CD4-positive, CD25-positive, alpha-beta regulatory T cell (primary cell): ENCODE results near the gene QSOX2. TPM values are rescaled to one million over a fixed set of nuclear protein-coding genes. Genes with fewer than 3 reads are reported as not detected.
A peak's percentile ranks its signal among the peaks of the same experiment; 100 is the strongest.

Source experiments
- ATAC-seq, 2 donors: fragments of 150-1000 bp; cut with Tn5 transposase; one replicate each; pipeline ENCODE4 v1.10.0; 2021; ENCODE audit warnings: low read depth in 2 of 2, moderate number of reproducible peaks in 2 of 2, moderate library complexity in 1 of 2
- DNase-seq, 3 donors: peaks; one replicate each; pipeline versions ENCODE4 v3.0.0 to v3.0.0-alpha.2; 2012 to 2022; ENCODE audit warnings: mixed read lengths in 1 of 3
- H3K27ac ChIP-seq: one replicate; pipeline ENCODE4 v1.7.0; 2013; ENCODE audit warnings: mild to moderate bottlenecking, low read length; ENCODE audit not compliant: insufficient read depth, poor library complexity, severe bottlenecking
- H3K27me3 ChIP-seq: one replicate; pipeline ENCODE4 v1.7.0; 2013; ENCODE audit warnings: low read length; ENCODE audit not compliant: control insufficient read depth, insufficient read depth
- H3K36me3 ChIP-seq: one replicate; pipeline ENCODE4 v1.7.0; 2013; ENCODE audit warnings: mild to moderate bottlenecking, low read length, moderate library complexity; ENCODE audit not compliant: control insufficient read depth, insufficient read depth
- H3K4me1 ChIP-seq: 2 replicates; pipeline ENCODE4 v1.7.0; 2013; ENCODE audit warnings: mild to moderate bottlenecking, low read length; ENCODE audit not compliant: insufficient read depth, control insufficient read depth, poor library complexity, severe bottlenecking
- H3K4me3 ChIP-seq: one replicate; pipeline ENCODE4 v1.7.0; 2013; ENCODE audit warnings: low read depth, mild to moderate bottlenecking, low read length, moderate library complexity
- H3K9me3 ChIP-seq, 2 experiments: 1 replicate in 1 of 2; 2 replicates in 1 of 2; pipeline ENCODE4 v1.7.0; 2013; ENCODE audit warnings: low read length in 2 of 2, mild to moderate bottlenecking in 1 of 2, moderate library complexity in 1 of 2; ENCODE audit not compliant: control insufficient read depth in 2 of 2
- H3K27ac Mint-ChIP-seq, 3 donors: one replicate each; pipeline ENCODE4 v1.8.0; 2020 to 2022; ENCODE audit warnings: mild to moderate bottlenecking in 3 of 3, mixed read lengths in 3 of 3, moderate library complexity in 2 of 3
- H3K27me3 Mint-ChIP-seq: one replicate; pipeline ENCODE4 v1.8.0; 2022; ENCODE audit warnings: mild to moderate bottlenecking, mixed read lengths
- H3K36me3 Mint-ChIP-seq: one replicate; pipeline ENCODE4 v1.8.0; 2020; ENCODE audit warnings: mixed read lengths
- H3K4me1 Mint-ChIP-seq, 4 donors: one replicate each; pipeline ENCODE4 v1.8.0; 2020 to 2022; ENCODE audit warnings: mixed read lengths in 4 of 4, mild to moderate bottlenecking in 1 of 4
- H3K4me3 Mint-ChIP-seq, 4 donors: one replicate each; pipeline ENCODE4 v1.8.0; 2020 to 2022; ENCODE audit warnings: mild to moderate bottlenecking in 4 of 4, mixed read lengths in 4 of 4, moderate library complexity in 3 of 4
- H3K9me3 Mint-ChIP-seq, 7 donors: one replicate each; pipeline ENCODE4 v1.8.0; 2020 to 2022; ENCODE audit warnings: mixed read lengths in 7 of 7, mild to moderate bottlenecking in 3 of 7, moderate library complexity in 2 of 7
- polyA plus RNA-seq, 4 donors: library from polyadenylated mRNA; unstranded; fragments of 300-500 nt; fragmentation: Illumina TruSeq; gene quantifications; one replicate each; pipeline ENCODE4 v1.2.3, GENCODE V29; 2021
- total RNA-seq: library from RNA; stranded (reverse); gene quantifications from one replicate; pipeline ENCODE4 v1.2.3, GENCODE V29; 2022

The QSOX2 gene
- total and polyA plus RNA-seq, 5 donors from 2014 or later = 0.33 to 16.6 (median 0.46) TPM

- no peaks in the 10 kb centered on the region for H3K36me3 Mint-ChIP-seq
- Histone ChIP-seq H3K4me3 (no peak overlapping the region), H3K4me1 (no peaks in the 10 kb centered on the region), H3K36me3 (no peaks in the 10 kb centered on the region), H3K27ac (no peak overlapping the region), H3K27me3 (no peaks in the 10 kb centered on the region), H3K9me3 (no peaks in the 10 kb centered on the region)
- no peak overlapping the region for H3K27ac Mint-ChIP-seq
- no peaks in the 10 kb centered on the region for H3K4me1 Mint-ChIP-seq
- ATAC-seq = no peak
- H3K27me3 Mint-ChIP-seq = no peaks in the 10 kb centered on the region
- no peak for DNase-seq
- H3K4me3 Mint-ChIP-seq = no peak overlapping the region
- no peaks in the 10 kb centered on the region for H3K9me3 Mint-ChIP-seq
These were observed 12.0 kb upstream of the QSOX2 start for GRCh38 chr9:136257381-136258298.

- Mint-ChIP-seq H3K27me3 (no peaks in the 10 kb centered on the region), H3K9me3 (no peaks in the 10 kb centered on the region), H3K36me3 (no peaks in the 10 kb centered on the region), H3K4me3 (no peak overlapping the region), H3K27ac (peak overlapping the region in 1 of 3 donors; percentile 56), H3K4me1 (no peaks in the 10 kb centered on the region)
- Histone ChIP-seq H3K4me1 (no peaks in the 10 kb centered on the region), H3K27ac (no peak overlapping the region), H3K36me3 (no peaks in the 10 kb centered on the region), H3K27me3 (no peaks in the 10 kb centered on the region), H3K9me3 (no peaks in the 10 kb centered on the region), H3K4me3 (no peak overlapping the region)
- ATAC-seq (no peak), DNase-seq (no peak)
These were observed 10.6 kb upstream of the QSOX2 start for GRCh38 chr9:136255896-136256890.

DNA sequence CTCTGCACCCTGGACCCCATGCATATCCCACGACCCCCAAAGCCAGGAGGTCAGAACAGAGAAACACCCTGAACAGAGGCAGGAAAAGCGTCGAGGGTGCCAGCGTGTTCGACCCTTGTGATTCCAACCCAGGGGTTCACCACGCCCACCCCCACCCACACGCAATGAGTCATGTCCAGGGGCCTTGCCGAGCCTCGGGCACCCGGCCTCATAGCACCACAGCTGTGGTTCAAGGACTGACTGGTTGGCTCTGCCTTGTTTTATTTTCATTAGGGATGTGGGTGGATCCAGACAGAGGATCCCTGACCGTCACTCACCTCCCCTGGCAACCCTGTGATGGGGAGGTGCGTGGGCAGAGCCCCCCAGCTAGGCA is 9.5 kb upstream of the QSOX2 start:
- no peak overlapping the region for H3K4me3 ChIP-seq
- Mint-ChIP-seq H3K27me3 (no peaks in the 10 kb centered on the region), H3K4me3 (no peak overlapping the region), H3K36me3 (no peaks in the 10 kb centered on the region), H3K27ac (no peak overlapping the region), H3K4me1 (no peaks in the 10 kb centered on the region), H3K9me3 (no peaks in the 10 kb centered on the region)
- H3K27me3 ChIP-seq = no peaks in the 10 kb centered on the region
- ATAC-seq (no peak), DNase-seq (no peak)
- H3K9me3 ChIP-seq = no peaks in the 10 kb centered on the region
- H3K27ac ChIP-seq = no peak overlapping the region
- no peaks in the 10 kb centered on the region for H3K36me3 ChIP-seq
- H3K4me1 ChIP-seq = no peaks in the 10 kb centered on the region

DNA sequence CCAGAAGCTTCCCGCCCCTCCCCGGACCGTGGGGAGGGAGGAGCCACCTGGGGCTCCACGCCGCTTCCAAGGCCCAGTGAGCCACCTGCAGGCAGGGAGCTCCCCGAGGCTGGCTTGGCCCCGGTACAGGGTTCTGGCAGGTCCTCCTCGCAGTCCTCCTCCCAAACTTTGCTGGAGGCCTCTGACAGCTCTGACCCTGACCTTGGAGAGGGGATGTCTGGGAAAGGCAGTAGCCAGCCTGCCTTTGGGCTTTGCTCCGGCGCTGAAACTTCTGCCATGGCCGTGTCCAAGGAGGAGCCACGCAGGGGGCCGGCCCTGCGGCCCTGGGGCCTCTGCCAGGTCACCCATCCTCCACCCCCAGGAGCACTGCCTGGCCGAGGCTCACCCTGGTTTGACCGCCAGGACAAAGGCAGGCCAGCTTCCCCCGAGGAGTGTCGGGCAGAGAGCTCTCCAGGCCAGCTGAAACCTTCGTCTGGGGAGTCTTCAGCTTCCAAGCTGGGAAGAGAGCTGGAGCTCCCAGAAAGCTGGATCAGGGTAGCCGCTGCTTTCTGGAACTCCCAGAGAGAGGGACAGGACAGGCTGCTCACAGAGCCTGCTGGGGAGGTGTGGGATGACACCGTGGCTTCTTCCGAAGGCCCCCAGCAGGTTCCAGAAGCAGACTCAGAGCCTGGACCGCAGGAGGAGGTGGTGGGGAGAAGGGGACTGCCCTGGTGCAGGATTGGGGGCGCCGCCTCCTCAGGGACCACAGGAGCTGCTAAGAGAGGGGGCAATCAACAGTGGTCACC is 9.0 kb upstream of the QSOX2 start:
- ATAC-seq (no peak), DNase-seq (no peak)
- no peaks in the 10 kb centered on the region for H3K9me3 ChIP-seq
- no peak overlapping the region for H3K27ac ChIP-seq
- Mint-ChIP-seq H3K4me1 (no peaks in the 10 kb centered on the region), H3K36me3 (no peaks in the 10 kb centered on the region), H3K4me3 (peak overlapping the region in 1 of 4 donors; percentile 51), H3K9me3 (no peaks in the 10 kb centered on the region), H3K27me3 (peaks cover 4% of the 10 kb centered on the region), H3K27ac (no peak overlapping the region)
- H3K36me3 ChIP-seq = no peaks in the 10 kb centered on the region
- H3K27me3 ChIP-seq = no peaks in the 10 kb centered on the region
- H3K4me3 ChIP-seq = no peak overlapping the region
- H3K4me1 ChIP-seq = no peaks in the 10 kb centered on the region

DNA sequence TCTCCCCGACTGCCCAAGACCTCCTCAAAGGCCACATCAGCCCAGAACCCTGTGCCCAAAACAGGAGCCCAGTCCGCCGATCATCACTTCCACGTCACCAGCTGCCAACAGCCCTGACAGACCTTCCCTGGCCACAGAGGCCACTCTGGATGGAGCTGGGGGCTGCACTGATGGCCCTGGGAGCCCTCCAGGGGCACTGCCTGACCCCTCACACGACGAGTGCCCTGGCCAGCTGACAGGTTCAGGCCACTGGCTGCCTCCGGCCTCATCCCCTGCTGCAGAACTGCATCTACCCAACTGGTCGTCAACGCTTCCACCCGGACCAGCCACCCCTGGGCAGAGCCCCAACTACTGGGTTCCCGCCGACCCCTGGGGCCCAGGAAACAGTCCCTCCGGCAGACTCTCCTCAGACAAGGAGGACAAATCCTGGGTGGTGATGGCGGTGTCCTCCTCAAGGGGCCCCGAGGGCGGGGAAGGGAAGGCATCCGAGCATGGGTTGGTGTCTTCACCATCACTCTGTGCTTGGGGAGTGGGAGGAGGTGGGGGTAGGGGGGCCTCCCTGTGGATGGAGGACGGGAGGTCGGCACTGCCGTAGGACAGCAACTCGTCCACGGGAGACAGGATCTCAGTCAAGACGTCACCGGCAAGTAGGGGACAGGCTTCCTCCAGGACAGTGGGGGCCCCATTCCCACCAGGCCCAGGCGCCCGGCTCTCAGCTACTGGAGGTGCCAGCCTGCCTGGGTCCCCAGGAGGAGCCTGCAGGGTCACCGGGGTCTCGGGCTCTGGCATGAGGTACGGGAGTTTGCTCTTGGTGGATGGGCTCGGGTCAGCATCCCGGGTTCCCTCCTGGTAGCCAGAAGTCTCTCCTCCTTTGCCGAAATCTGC is 7.9 kb upstream of the QSOX2 start:
- Histone ChIP-seq H3K4me1 (no peaks in the 10 kb centered on the region), H3K9me3 (no peaks in the 10 kb centered on the region), H3K36me3 (no peaks in the 10 kb centered on the region), H3K4me3 (no peak overlapping the region), H3K27me3 (no peaks in the 10 kb centered on the region), H3K27ac (no peak overlapping the region)
- peaks cover 4% of the 10 kb centered on the region for H3K27me3 Mint-ChIP-seq
- H3K4me3 Mint-ChIP-seq = no peak overlapping the region
- no peaks in the 10 kb centered on the region for H3K4me1 Mint-ChIP-seq
- ATAC-seq = no peak
- no peak overlapping the region for H3K27ac Mint-ChIP-seq
- DNase-seq = no peak
- no peaks in the 10 kb centered on the region for H3K9me3 Mint-ChIP-seq
- no peaks in the 10 kb centered on the region for H3K36me3 Mint-ChIP-seq

DNA sequence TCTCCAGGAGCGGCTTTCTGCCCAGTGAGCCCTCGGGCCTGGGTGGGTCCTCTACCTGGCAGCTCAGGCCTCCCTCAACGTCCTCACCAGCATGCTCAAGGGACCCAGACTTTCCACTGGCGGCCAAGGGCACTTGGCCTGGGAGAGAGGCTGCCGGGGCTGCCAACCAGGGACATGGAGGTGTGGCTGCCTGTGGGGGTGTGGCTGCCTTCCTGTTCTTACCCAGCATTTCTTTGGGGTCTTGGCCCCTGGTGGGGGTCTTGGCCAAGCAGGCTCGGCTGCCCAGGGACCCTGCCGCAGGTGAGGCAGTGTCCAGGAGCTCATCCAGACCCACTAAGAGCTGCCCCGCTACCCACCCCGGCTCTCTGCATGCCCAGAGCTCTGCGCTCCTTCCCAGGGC is 7.2 kb upstream of the QSOX2 start:
- Mint-ChIP-seq H3K4me1 (no peaks in the 10 kb centered on the region), H3K4me3 (no peak overlapping the region), H3K9me3 (no peaks in the 10 kb centered on the region), H3K27ac (no peak overlapping the region), H3K36me3 (no peaks in the 10 kb centered on the region), H3K27me3 (peaks cover 4% of the 10 kb centered on the region)
- H3K27ac ChIP-seq = no peak overlapping the region
- H3K9me3 ChIP-seq = no peaks in the 10 kb centered on the region
- no peak for DNase-seq
- ATAC-seq = no peak
- H3K27me3 ChIP-seq = no peaks in the 10 kb centered on the region
- H3K36me3 ChIP-seq = no peaks in the 10 kb centered on the region
- no peaks in the 10 kb centered on the region for H3K4me1 ChIP-seq
- H3K4me3 ChIP-seq = no peak overlapping the region

DNA sequence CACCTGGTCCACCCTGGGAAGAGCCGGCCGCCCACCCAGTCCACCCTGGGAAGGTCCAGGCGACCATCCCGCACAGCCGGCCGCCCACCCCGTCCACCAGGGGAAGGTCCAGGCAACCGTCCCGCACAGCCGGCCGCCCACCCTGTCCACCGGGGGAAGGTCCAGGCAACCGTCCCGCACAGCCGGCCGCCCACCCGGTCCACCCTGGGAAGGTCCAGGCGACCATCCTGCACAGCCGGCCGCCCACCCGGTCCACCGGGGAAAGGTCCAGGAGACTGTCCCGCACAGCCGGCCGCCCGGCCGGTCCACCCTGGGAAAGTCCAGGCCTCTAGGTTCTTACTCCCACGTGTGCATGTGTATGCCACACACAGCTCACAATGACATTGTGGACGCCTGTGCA is 6.7 kb upstream of the QSOX2 start:
- Histone ChIP-seq H3K9me3 (no peaks in the 10 kb centered on the region), H3K4me1 (no peaks in the 10 kb centered on the region), H3K27ac (no peak overlapping the region), H3K36me3 (no peaks in the 10 kb centered on the region), H3K27me3 (no peaks in the 10 kb centered on the region), H3K4me3 (no peak overlapping the region)
- Mint-ChIP-seq H3K27ac (no peak overlapping the region), H3K4me1 (no peaks in the 10 kb centered on the region), H3K9me3 (no peaks in the 10 kb centered on the region), H3K4me3 (no peak overlapping the region), H3K36me3 (no peaks in the 10 kb centered on the region), H3K27me3 (peaks cover 4% of the 10 kb centered on the region)
- no peak for ATAC-seq
- DNase-seq = no peak
